SU-DHL-6 (cell line): ENCODE results near the gene SOX4.

ENCODE experiments used
- H2AFZ ChIP-seq: fragments of 200-600 bp; sonication (generic); 2 replicates; pipeline ENCODE4 v1.6.1; 2014; ENCODE audit warnings: low read depth, mild to moderate bottlenecking, moderate library complexity, mixed read lengths, antibody characterized with exemption, low read length; ENCODE audit not compliant: severe bottlenecking
- H3F3A ChIP-seq: fragments of 200-600 bp; shearing (Covaris generic); 2 replicates; pipeline ENCODE4 v1.6.0; 2016; ENCODE audit warnings: antibody characterized with exemption, mild to moderate bottlenecking; ENCODE audit not compliant: insufficient read depth
- H3K27ac ChIP-seq: fragments of 200-600 bp; sonication (generic); 2 replicates; pipeline ENCODE4 v1.5.1; 2016; ENCODE audit warnings: low read depth, mild to moderate bottlenecking, low read length, moderate library complexity, mixed read lengths
- H3K27me3 ChIP-seq: fragments of 200-600 bp; sonication (generic), shearing (Covaris generic); 2 replicates; pipeline ENCODE4 v1.6.0; 2014; ENCODE audit warnings: mild to moderate bottlenecking, low read length
- H3K36me3 ChIP-seq: fragments of 200-600 bp; sonication (generic); 2 replicates; pipeline ENCODE4 v1.6.1; 2014; ENCODE audit warnings: mild to moderate bottlenecking, low read length, mixed read lengths
- H3K4me2 ChIP-seq: fragments of 300-600, 200-600 bp; shearing (Covaris generic), sonication (generic); 2 replicates; pipeline ENCODE4 v1.6.0; 2014; ENCODE audit warnings: low read length, low read depth, mild to moderate bottlenecking; ENCODE audit not compliant: poor library complexity, severe bottlenecking
- H3K4me3 ChIP-seq: fragments of 200-600 bp; sonication (generic); 2 replicates; pipeline ENCODE4 v1.5.1; 2014; ENCODE audit warnings: antibody characterized with exemption, low read length, mild to moderate bottlenecking, mixed read lengths; ENCODE audit not compliant: insufficient read depth, poor library complexity, severe bottlenecking
- H3K79me2 ChIP-seq: fragments of 200-600 bp; sonication (generic); 2 replicates; pipeline ENCODE4 v1.6.1; 2014; ENCODE audit warnings: mild to moderate bottlenecking, low read length, moderate library complexity; ENCODE audit not compliant: insufficient read depth
- H3K9ac ChIP-seq: fragments of 200-600 bp; sonication (generic); 2 replicates; pipeline ENCODE4 v1.7.0; 2014; ENCODE audit warnings: mild to moderate bottlenecking, low read length
- H3K9me2 ChIP-seq: fragments of 200-600 bp; sonication (generic); replicated peaks from 2 replicates; pipeline ENCODE4 v1.6.1; 2014; ENCODE audit warnings: low read length; ENCODE audit not compliant: insufficient read depth
- H3K9me3 ChIP-seq: fragments of 200-600 bp; sonication (generic); 2 replicates; pipeline ENCODE4 v1.6.1; 2014; ENCODE audit warnings: low read length, mixed read lengths; ENCODE audit not compliant: insufficient read depth
- H4K20me1 ChIP-seq: fragments of 200-600 bp; sonication (generic); 2 replicates; pipeline ENCODE4 v1.6.1; 2014; ENCODE audit warnings: low read depth, mild to moderate bottlenecking, antibody characterized with exemption, low read length, moderate library complexity, mixed read lengths
- EZH2phosphoT487 ChIP-seq: fragments of 200-600 bp; sonication (generic), shearing (Covaris generic); conservative IDR thresholded peaks from 2 replicates; pipeline ENCODE4 v1.6.1; 2018; ENCODE audit warnings: mild to moderate bottlenecking, antibody characterized with exemption, low read length, moderate library complexity, mixed read lengths
- TF ChIP-seq, protein P1 (sequence below): fragments of 200-600 bp; sonication (generic); IDR thresholded peaks from one replicate; pipeline ENCODE4 v1.5.1; 2017; ENCODE audit warnings: antibody characterized with exemption, mild to moderate bottlenecking, low read length, moderate library complexity; ENCODE audit not compliant: insufficient read depth, poor library complexity, severe bottlenecking

Gene SOX4

DNA sequence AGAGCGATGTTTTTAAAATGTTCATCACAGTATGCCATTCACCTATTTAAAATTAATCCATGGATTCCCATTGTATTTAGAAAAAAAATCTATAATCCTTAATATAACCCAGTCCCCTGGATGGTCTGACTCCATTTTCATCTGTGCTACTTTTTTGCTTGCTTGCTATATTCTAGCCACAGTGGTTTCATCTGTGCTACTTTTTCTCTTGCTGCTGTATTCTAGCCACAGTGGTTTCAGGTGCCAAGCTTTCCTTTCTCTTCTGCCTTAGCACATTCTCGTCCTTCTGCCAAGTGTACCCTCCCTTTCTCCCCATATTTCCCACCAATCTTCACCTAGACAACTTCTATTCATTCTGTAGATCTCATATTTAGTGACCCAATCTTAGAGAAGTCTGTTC, 33.3 kb upstream of the SOX4 start:
- Histone ChIP-seq H3K27ac (no peak overlapping the region), H3F3A (no peaks in the 10 kb centered on the region), H3K79me2 (no peaks in the 10 kb centered on the region), H3K9ac (no peak overlapping the region), H3K4me3 (no peak overlapping the region), H3K9me2 (no peaks in the 10 kb centered on the region), H3K27me3 (0 out of 2 replicates have a peak, but pooled peaks cover 2% of the 10 kb centered on the region), H3K4me2 (no peak overlapping the region), H3K36me3 (no peaks in the 10 kb centered on the region), H3K9me3 (no peaks in the 10 kb centered on the region), H2AFZ (no peak overlapping the region), H4K20me1 (no peaks in the 10 kb centered on the region)
- TF ChIP-seq EZH2phosphoT487 = no peak
- TF ChIP-seq, protein P1, sequence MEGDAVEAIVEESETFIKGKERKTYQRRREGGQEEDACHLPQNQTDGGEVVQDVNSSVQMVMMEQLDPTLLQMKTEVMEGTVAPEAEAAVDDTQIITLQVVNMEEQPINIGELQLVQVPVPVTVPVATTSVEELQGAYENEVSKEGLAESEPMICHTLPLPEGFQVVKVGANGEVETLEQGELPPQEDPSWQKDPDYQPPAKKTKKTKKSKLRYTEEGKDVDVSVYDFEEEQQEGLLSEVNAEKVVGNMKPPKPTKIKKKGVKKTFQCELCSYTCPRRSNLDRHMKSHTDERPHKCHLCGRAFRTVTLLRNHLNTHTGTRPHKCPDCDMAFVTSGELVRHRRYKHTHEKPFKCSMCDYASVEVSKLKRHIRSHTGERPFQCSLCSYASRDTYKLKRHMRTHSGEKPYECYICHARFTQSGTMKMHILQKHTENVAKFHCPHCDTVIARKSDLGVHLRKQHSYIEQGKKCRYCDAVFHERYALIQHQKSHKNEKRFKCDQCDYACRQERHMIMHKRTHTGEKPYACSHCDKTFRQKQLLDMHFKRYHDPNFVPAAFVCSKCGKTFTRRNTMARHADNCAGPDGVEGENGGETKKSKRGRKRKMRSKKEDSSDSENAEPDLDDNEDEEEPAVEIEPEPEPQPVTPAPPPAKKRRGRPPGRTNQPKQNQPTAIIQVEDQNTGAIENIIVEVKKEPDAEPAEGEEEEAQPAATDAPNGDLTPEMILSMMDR = no peak

DNA sequence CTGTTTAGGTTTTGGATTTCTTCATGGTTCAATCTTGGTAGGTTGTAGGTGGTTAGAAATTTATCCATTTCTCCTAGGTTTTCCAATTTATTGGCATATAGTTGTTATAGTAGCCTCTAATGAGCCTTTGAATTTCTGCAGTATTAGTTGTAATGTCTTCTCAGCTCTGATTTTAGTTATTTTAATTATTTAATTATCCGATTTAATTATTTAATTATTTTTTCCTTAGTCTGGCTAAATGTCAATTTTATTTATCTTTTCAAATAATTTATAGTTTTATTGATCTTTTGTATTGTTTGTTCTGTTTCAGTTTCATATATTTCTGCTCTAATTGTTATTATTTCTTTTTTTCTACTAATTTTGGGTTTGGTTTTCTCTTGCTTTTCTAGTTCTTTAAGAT, 28.1 kb upstream of the SOX4 start:
- no peaks in the 10 kb centered on the region for H3K9me3 ChIP-seq
- no peak overlapping the region for H3K27ac ChIP-seq
- H3F3A ChIP-seq = no peaks in the 10 kb centered on the region
- H3K36me3 ChIP-seq = no peaks in the 10 kb centered on the region
- H3K27me3 ChIP-seq = no peaks in the 10 kb centered on the region
- no peaks in the 10 kb centered on the region for H3K79me2 ChIP-seq
- H3K9ac ChIP-seq = no peak overlapping the region
- H3K4me3 ChIP-seq = no peak overlapping the region
- no peak overlapping the region for H3K4me2 ChIP-seq
- TF ChIP-seq, protein P1 = no peak
- no peak for TF ChIP-seq EZH2phosphoT487
- H2AFZ ChIP-seq = no peak overlapping the region
- no peaks in the 10 kb centered on the region for H4K20me1 ChIP-seq
- no peaks in the 10 kb centered on the region for H3K9me2 ChIP-seq

GRCh38 chr6:21578523-21578922, 15.0 kb upstream of the SOX4 start:
- Histone ChIP-seq H3K9ac (no peak overlapping the region), H4K20me1 (no peaks in the 10 kb centered on the region), H3K9me2 (no peaks in the 10 kb centered on the region), H2AFZ (no peak overlapping the region), H3K4me2 (no peak overlapping the region), H3K27ac (no peak overlapping the region), H3K9me3 (peaks cover 7% of the 10 kb centered on the region; the same call in 1 of the 2 replicates), H3F3A (no peaks in the 10 kb centered on the region), H3K36me3 (no peaks in the 10 kb centered on the region), H3K79me2 (no peaks in the 10 kb centered on the region), H3K4me3 (no peak overlapping the region), H3K27me3 (no peaks in the 10 kb centered on the region)
- TF ChIP-seq, protein P1 = no peak
- no peak for TF ChIP-seq EZH2phosphoT487

DNA sequence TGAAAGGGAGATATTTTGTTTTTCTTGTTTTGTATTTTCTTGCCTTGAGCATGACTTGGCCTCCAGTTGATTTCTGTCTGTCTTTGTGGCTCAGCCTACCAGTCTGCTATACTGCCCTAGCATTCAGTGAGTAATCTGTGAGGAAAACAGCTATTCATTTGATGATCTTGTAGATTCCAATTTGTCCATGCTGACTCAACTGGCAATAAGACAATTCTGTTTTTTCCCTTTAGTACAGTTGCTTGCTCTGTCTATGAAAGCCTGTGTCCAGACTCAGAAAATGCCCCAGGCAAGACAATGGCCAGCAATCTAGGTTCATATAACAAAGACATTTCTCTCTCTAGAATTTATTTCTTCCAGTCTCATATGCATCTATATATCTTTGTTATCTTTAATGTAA, 10.9 kb upstream of the SOX4 start:
- TF ChIP-seq EZH2phosphoT487 = no peak
- TF ChIP-seq, protein P1 = no peak
- H3K36me3 ChIP-seq = no peaks in the 10 kb centered on the region
- H3K9me2 ChIP-seq = no peaks in the 10 kb centered on the region

More for the DNA sequence above, 10.9 kb upstream of the SOX4 start:
- Histone ChIP-seq H3K27me3 (no peaks in the 10 kb centered on the region), H3K9me3 (peaks cover 7% of the 10 kb centered on the region; the same call in 1 of the 2 replicates), H2AFZ (no peak overlapping the region), H3K4me2 (no peak overlapping the region), H3K79me2 (no peaks in the 10 kb centered on the region), H3K27ac (no peak overlapping the region), H3K9ac (no peak overlapping the region), H3K4me3 (no peak overlapping the region), H4K20me1 (no peaks in the 10 kb centered on the region), H3F3A (no peaks in the 10 kb centered on the region)
